Measurements from ENCODE around the gene COL9A1.

DNA sequence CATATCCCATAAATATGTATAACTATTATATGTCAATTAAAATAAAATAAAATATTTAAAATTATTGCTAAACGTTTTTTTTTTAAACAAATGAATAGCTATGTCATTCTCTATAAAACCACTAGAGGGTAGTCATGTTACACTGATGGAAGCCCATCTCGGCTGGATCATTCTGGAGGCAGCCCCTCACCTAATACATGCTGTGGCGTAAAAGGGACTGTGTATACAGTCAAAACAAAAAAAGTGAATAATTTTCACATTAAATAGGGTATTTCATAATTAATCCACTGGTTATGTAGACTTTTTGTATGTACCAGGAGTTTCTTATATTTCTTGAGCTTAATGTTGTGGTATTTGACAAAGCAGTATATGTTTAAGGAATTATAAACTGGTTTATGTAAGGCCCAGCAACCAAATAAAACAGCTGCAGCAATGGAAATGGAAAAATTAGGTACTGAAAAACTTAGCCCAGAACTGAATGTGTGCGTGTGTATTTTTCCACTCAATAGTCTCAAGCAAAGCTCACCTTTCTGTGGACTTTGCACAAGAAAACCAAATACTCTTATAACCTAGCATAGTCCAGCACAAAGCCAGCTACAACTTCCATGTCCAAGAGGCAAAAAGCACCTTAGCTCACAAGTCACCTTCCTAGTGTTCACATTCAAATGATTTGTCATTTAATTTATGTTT is 81.7 kb downstream of the COL9A1 start:
- no peak for TF ChIP-seq FOXK2 (IDR thresholded peaks at IDR 0.05)
- TF ChIP-seq ZNF384 (IDR thresholded peaks at IDR 0.05) = peak; percentile 58; the same call in 1 of the 2 replicates
- TF ChIP-seq, protein P1, sequence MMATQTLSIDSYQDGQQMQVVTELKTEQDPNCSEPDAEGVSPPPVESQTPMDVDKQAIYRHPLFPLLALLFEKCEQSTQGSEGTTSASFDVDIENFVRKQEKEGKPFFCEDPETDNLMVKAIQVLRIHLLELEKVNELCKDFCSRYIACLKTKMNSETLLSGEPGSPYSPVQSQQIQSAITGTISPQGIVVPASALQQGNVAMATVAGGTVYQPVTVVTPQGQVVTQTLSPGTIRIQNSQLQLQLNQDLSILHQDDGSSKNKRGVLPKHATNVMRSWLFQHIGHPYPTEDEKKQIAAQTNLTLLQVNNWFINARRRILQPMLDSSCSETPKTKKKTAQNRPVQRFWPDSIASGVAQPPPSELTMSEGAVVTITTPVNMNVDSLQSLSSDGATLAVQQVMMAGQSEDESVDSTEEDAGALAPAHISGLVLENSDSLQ (IDR thresholded peaks at IDR 0.05) = no peak
- TF ChIP-seq HDGF (IDR thresholded peaks at IDR 0.05; ENCODE audit: borderline replicate concordance) = no peak
- no peak for TF ChIP-seq NFRKB (IDR thresholded peaks at IDR 0.05)
- TF ChIP-seq BHLHE40 (IDR thresholded peaks at IDR 0.05; ENCODE audit: borderline replicate concordance) = no peak
- no peak for TF ChIP-seq SP1 (IDR thresholded peaks at IDR 0.05)

All from HEK293T (cell line).